Limb (tissue), 2 donors: ENCODE results near the gene PLAGL1.
A peak's percentile ranks its signal among the peaks of the same experiment; 100 is the strongest.
"Not testable (repeated sequence)": the region's sequence is repeated elsewhere in the genome, so short reads cannot be mapped to it uniquely, and the experiment has no call there.

ENCODE experiments used
- DNase-seq, 2 donors: peaks; one replicate each; pipeline ENCODE4 v3.0.0-alpha.2; 2016; ENCODE audit errors: extremely low spot score in 2 of 2

Gene PLAGL1, protein sequence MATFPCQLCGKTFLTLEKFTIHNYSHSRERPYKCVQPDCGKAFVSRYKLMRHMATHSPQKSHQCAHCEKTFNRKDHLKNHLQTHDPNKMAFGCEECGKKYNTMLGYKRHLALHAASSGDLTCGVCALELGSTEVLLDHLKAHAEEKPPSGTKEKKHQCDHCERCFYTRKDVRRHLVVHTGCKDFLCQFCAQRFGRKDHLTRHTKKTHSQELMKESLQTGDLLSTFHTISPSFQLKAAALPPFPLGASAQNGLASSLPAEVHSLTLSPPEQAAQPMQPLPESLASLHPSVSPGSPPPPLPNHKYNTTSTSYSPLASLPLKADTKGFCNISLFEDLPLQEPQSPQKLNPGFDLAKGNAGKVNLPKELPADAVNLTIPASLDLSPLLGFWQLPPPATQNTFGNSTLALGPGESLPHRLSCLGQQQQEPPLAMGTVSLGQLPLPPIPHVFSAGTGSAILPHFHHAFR

DNA sequence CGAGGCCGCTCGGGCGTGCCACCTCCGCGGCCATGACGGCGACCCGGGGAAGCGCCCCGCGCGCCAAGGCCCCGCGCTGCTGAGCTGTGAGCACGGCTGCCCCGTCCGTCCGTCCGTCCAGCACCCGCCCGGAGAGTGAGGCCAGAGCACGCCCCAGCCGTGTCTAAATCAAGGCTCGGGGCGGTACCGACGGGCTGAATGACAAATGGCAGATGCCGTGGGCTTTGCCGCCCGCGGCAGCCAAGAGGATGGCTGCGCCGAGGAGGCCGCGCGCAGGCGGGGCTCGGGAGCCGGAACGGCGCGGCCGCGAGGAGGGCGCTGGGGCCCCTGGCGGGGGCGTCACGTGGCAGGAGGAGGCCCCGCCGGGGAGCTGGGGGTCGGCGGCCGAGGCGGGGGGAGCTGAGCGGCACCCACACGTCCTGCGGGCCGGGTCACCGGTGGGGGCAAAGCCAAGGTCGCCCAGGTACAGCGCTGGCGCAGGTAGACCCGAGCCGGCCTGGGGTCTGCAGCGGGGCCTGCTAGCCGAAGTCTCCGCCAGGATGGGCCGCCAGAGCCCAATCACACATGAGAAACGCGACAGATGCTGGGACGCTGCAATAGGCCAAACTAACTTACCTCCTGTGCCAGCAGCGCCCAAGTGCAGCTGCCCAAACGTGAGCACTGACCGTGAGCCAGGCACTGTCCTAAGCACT is at the start of gene PLAGL1:
TSS of gene PLAGL1 (minus strand) at position 140 of the 692 bp plus-strand sequence. CDS start 60,123 bp downstream, outside the sequence.
- peak; percentile 56 to 73 for DNase-seq

GRCh38 chr6:144055121-144055931 is 47.3 kb upstream of the PLAGL1 start:
- no peak for DNase-seq

DNA sequence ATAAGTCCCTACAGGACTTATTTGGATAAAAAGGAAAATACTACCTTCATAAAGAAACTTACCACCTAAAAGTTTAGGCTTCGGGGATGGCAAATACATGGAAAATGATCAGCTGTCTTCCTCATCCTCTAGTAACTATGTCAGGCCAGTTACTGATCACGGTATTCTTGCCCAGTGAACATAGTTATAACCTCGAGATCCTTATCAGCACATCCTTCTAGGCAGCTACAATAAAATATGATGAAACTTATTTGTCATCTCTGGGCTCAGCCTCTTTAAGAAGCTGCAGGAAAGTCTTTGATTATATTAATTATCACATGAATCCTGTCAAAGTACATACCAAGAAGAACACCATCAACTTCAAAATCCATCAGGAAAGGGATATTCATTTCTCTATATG is 45.5 kb upstream of the PLAGL1 start:
- DNase-seq, result no peak

DNA sequence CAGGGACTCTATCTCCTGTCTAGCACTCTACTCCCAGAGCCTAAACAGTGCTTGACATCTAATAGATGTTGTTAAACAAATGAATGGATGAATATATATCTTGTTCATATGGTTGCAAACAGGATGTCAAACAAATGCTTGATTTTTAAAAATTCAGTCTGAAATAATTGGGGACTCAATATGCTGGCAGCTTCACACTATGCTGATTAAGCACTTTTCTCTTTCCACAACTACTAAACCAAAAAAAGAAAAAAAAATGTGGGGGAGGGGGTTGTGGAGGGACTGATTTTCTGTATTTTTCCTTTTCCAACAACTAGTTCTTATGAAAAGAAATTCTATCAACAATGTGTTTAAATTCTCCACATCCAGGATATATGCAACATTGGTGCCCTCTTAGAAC is 44.4 kb upstream of the PLAGL1 start:
- no peak for DNase-seq

GRCh38 chr6:144049386-144049785 is 41.3 kb upstream of the PLAGL1 start:
- no peak for DNase-seq

DNA sequence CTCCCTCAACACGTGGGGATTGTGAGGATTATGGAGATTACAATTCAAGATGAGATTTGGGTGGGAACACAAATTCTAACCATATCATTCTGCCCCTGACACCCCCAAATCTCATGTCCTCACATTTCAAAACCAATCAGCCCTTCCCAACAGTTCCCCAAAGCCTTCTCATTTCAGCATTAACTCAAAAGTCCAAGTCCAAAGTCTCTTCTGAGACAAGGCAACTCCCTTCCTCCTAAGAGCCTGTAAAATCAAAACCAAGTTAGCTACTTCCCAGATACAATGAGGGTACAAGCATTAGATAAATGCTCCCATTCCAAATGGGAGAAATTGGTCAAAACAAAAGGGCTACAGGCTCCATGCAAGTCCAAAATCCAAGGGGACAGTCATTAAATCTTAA is 39.6 kb upstream of the PLAGL1 start:
- no peak for DNase-seq

DNA sequence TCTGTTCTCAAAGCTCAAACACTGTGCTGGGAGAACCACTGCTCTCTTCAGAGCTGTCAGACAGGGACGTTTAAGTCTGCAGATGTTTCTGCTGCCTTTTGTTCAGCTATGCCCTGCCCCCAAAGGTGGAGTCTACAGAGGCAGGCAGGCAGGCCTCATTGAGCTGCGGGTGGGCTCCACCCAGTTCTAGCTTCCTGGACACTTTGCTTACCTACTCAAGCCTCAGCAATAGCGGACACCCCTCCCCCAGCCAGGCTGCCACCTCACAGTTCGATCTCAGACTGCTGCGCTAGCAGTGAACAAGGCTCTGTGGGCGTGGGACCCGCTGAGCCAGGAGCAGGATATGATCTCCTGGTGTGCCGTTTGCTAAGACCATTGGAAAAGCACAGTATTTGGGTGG is 38.6 kb upstream of the PLAGL1 start:
- DNase-seq, result not testable (repeated sequence)

DNA sequence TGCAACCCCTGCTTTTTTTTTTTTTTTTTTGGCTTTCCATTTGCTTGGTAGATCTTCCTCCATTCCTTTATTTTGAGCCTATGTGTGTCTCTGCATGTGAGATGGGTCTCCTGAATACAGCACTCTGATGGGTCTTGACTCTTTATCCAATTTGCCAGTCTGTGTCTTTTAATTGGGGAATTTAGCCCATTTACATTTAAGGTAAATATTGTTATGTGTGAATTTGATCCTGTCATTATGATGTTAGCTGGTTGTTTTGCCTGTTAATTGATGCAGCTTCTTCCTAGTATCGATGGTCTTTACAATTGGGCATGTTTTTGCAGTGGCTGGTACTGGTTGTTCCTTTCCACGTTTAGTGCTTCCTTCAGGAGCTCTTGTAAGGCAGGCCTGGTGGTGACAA is 36.9 kb upstream of the PLAGL1 start:
- not testable (repeated sequence) for DNase-seq

GRCh38 chr6:144036835-144037195 is 28.8 kb upstream of the PLAGL1 start:
- DNase-seq, result no peak

DNA sequence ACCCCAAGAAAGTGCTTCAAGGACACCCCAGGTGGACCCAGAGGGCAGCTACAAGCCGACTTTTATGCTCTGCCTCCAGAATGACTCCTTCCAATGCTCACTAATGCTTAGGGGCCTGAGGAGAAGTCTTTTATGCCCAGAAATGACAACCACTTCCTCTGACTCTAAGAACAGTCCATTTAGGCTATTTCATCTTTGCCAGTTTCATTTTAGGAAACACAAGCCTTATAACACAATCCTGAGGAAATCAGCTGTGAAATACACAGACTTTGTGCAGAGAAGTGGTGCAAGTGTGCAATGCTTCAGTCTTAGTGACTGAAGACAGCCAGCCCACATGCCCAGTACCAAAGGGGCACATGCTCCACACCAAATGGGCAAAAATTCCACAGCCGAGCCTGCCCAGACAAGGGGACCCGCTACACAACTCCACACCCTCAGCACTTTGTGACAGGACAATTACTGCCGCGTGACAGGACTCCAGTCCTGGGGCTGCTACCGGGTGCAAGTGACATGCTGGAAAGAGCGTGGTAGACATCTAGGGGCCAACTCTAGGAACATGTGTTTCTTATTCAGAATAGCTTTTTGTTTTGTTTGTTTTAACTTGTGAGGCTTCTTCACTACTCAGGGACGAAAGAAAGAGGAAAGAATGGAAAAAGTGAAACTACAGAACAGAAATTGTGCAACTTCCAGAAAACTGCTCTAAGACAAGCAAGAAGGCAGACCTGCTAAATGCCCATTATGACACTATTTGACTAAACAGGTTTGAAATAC is 28.2 kb upstream of the PLAGL1 start:
- peak in 1 of 2 donors; percentile 31 for DNase-seq

GRCh38 chr6:144035416-144035815 is 27.4 kb upstream of the PLAGL1 start:
- no peak for DNase-seq

GRCh38 chr6:144033816-144034735 is 26.0 kb upstream of the PLAGL1 start:
- no peak for DNase-seq

- no peak for DNase-seq
These were observed 21.4 kb upstream of the PLAGL1 start for GRCh38 chr6:144029452-144029851.

DNA sequence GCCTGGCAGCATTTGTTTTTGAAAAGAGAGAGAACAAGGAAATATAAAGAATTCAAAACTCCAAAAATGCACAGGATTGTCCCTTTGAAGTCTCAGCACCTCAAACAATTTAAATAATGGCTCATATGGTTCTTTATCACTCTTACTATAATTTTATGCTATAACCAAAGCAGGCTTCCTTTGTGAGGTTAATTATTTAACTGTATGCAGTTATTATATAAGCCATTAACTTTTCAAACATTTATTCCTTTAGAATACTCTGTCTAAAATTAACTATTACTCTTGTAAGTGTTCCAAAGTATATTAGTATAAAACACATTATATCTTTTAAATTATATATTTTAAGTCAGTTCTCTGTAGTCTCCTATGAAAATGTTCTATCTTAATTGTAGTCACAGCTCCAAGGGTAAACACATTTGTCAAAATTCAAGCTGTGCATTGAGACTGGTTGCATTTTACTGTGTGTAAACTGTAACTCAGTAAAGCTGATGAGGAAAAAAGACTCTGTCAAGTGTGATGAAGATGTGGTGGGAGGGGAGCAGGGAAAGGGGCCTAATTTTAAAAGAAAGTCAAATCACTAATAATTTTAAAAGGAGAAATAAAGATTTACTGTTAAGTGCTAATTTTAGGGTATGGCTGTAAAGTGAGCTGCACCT is 20.0 kb upstream of the PLAGL1 start:
- DNase-seq, result no peak

DNA sequence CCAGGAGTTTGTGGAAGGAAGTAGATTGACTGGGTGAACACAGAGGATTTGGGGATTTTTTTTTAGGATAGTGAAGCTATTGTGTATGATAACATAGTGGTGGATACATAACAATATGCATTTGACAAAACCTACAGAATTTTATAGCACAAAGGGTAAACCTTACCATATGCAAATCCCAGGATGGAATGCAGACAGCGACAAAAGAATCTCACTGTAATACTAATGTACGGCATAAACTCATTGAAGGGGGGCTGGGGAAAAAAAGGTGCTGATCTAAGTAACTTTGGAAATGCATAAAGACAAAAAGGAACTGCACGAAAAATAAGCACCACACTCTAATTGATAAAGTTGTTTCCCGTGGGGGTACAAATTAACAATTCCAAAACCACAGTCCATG is 15.2 kb upstream of the PLAGL1 start:
- DNase-seq, result no peak

GRCh38 chr6:144019929-144020328 is 11.9 kb upstream of the PLAGL1 start:
- no peak for DNase-seq

DNA sequence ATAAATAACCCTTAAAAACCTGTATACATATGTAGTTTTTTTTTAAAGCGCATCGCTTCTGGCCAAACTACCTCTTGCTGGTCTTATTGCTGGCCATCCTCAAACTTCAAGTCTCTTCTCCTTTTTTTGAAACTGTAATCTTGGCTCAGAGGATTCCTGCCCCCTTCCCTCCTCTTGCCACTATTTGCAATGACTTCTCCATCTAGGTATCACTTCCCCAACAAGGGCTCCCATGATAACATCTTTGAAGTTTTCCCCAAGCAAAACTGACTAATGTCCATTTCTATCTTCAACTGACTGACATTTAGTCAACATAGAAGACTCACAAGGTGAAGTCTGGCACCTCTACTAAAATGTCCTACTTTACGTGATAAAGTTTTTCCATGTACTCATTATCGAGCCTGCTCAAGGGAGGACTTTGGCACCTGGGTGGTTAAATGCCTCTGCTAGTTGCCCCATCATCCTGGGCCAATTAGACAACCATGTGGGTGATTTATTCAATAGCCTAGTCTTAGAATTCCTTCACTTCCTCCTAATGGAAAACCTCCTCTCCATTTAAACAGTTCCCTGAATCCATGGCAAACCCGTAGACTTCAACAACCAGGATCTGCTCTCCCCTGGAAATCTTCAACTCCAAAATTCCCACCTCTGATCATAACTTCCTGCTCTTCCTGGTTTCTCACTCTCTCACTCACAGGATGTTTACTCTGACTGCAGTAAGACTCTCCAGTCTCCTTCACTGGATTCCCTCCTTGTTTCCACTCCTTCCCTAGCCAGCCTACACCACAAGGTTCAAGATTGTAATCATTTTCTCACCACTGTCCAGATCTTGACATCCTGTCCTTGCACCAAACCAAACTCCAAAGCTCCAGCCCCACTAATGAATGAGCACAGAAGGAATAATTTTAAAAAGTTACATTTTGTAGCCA is 9.4 kb upstream of the PLAGL1 start:
- no peak for DNase-seq

GRCh38 chr6:144013486-144013909 is 5.4 kb upstream of the PLAGL1 start:
- DNase-seq, result peak; percentile 81 to 86
